HG02970 (cell line): Measurements from ENCODE around the gene CREB5.

Experiments
- ATAC-seq: cut with Tn5 transposase; IDR thresholded peaks from one replicate; pipeline ENCODE4 v1.9.1; 2021; ENCODE audit warnings: mild to moderate bottlenecking, moderate library complexity, moderate number of reproducible peaks; ENCODE audit not compliant: unreplicated experiment, low FRiP score

Gene CREB5

GRCh38 chr7:28406192-28406591 lies 6.1 kb upstream of the CREB5 start:
- no peak for ATAC-seq

DNA sequence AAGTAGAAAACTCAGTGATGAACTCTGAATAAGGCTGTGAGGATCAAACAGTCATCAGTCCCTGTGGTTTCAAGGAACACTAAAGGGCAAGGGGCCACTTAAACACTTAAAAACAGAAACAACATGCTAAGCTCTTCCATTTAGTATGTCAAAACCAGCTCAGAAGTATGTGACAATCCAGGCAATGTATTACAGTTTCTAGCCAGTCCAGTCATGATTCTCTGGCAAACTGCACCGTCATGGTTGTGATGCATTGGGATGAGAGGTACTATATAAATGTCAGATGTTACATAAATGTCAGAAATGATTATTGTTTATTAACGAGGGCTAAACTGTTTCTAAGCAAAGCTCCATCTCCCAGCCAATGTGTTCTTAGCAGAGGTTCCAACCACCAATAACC lies 4.7 kb upstream of the CREB5 start:
- no peak for ATAC-seq

DNA sequence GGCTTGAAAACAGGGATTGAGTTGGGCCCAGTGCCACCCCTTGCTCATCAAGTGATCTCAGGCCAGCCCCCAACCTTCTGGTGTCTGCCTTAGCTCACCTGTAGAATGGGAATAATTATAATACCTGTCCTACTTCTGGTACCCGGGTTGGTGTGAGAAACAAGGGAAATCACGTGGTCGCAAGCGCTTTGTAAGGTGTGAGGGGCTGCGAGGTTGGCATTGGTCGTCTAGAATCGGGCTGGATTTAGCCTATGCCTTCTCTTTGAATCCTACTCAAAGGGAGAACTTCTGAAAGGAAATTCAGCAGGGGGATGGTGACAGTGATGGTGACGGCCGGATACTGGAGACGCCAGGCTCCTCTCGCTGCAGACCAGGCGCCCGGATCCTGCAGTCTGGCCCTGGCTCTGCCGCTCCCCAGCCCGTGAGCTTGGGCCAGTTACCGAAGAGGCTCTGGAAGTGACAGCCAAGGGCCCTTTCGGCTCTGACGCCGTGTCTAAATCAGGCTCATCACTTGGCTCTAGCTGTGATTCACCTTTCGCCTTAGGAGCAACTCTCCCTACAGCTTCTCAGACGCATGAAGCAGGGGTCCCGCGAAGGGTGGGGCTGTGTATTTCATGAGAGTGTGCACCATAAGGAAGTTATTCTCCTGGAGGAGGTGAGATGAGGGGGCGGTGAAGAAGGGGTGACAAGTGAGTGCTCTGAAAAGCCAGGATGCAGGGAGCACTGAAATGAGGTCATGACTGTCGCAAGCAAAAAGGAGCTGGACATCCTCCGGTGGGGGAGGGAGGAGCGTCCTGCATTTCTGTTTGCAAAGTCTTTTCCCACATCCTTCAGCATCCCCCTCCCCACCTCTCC lies 4.0 kb upstream of the CREB5 start:
- ATAC-seq = no peak

- no peak for ATAC-seq
These were observed 3.2 kb upstream of the CREB5 start for GRCh38 chr7:28408960-28409715.

DNA sequence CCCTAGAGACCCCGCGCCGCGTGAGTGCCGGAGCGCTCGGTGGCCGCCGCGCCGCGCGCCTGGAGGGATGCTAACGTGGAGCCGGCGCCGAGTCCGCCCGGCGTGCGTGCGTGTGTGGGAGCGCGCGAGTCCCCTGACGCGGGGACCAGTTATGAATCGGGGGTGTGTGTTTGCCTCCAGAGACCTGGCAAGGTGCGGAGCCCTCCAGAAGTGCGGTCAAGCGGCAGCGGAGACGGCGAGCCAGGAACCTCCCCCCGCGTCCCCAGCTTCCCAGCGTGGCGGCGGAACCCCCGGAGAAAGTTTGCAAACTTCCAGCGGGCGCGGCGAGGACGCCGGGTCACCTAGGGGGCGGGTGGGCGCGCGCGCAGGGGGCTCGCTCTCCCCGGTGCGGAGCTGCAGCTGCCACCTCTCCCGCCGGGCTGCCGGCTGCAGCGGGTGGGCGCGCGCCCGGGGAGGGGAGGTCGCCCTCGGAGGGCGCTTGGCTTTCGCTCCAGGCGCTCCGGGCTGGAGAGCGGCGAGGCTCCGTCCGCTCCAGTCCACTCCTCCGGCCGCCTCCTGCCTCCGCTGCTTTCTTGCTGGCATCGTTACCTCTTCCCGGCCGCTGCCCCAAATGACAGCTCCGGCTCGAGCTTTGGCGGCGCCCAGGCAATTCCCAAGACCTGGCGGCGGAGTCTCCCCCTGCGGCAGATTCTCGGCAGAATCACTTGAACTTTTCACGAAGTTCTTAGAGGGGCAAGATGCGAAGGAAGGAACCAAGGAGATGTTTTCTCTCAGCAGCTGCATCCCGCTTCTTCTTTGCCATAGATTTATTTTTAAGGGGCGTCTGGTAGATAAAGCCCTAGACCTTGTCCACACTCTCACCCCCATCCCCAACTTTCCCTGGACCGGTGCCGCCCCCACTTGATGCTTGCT lies 2.3 kb upstream of the CREB5 start:
- ATAC-seq = no peak

DNA sequence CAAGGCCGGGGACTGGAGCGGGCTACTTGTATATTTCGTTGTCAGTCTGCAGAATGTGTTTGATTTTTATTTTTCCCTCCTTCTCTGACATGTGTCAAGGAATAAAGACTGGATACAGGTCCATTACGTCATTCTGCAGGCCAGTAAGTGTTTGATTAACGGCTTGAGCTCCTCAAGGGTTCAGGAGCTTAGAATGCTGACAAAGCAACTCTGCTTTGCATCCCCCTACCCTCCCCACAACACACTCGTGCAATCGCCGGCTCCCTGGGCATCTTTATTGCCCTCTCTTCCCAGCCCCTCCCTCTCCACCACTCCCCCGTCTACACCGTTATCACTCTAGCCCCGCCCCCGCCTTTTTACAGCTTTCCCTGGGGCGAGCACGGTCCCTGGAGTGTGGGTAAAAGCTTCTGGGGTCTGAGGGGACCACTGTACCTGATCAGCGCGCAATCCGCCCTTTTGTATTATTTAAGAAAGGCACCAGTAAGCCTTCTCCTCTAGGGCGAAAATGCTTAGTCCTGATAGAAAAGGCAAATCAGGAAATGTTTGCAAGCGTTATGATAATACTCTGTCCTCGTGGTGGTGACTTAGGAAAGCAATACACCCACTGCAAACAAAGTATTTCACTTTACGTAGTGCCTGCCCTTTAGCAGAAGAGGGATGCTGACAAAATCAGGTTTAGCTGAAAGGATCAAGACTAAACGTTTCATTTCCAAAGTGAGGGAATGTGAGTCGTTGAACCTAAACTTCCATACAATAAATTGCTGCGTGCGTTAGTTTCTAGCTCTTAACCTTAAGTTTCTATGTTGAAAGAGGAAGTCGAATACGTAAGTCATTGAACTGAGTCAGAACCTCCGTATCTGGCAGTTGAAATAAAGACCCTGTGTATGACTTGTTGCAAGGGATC lies 1.4 kb upstream of the CREB5 start:
- ATAC-seq = no peak

- ATAC-seq = no peak
These were observed 693 bp downstream of the CREB5 start for GRCh38 chr7:28413011-28413410.

DNA sequence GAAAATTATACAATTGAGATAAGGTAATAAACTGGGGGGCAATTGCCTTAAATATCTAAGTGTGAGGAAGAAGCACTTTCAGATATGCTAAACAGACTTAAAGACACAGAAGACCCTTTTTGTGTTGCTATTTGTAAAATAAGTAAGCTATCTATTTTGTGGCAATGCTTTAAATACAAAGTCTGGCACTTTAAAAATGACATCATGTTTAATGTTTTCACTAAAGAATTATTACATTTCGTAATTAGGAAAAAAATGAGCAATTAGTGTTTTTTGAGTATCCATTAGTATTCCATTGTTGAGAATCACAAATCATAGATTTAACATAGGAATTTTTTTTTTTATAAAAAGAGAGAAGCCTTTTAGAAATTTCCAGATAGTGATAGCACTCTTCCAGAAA lies 2.1 kb downstream of the CREB5 start:
- ATAC-seq = no peak

- no peak for ATAC-seq
These were observed 5.1 kb downstream of the CREB5 start for GRCh38 chr7:28417321-28417940.

DNA sequence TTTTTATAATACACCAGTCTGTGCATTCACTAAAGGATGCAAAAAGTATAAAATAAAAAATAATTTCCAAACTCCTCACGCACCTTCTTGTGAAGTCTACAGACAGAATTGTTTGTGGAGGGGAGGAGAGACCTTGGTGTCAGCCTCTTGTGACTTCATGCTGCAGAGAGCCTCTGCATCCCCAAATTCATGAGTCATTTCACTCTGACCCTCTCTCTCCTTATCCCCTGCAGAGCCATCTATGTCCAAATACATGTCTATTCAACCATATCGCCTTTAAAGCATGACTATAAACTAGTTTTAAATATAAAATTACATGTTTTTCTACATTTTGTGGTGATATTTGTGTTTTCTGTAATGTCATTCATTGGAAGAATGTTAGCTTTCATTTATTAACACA lies 6.0 kb downstream of the CREB5 start:
- no peak for ATAC-seq

- ATAC-seq = no peak
These were observed 6.6 kb downstream of the CREB5 start for GRCh38 chr7:28418966-28419365.

DNA sequence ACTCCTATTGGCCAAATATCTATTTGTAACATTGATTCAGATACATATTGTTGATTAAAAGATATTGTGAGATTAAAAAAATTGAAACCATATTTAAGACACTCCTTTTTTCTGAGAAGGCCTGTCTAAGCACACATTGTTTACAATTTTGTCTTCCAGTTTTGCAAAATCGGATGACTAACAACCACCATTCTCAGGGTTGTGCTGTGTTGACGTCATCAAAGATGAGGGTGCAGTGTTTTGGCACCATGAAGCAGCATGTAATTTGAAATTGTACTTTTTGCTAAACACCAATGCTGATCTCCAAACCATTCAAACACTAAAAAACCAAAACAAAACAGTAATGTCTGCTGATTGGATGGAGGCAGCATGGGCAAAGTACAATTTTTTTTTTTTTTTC lies 7.4 kb downstream of the CREB5 start:
- ATAC-seq = no peak

GRCh38 chr7:28423112-28423511 lies 10.8 kb downstream of the CREB5 start:
- ATAC-seq = no peak

DNA sequence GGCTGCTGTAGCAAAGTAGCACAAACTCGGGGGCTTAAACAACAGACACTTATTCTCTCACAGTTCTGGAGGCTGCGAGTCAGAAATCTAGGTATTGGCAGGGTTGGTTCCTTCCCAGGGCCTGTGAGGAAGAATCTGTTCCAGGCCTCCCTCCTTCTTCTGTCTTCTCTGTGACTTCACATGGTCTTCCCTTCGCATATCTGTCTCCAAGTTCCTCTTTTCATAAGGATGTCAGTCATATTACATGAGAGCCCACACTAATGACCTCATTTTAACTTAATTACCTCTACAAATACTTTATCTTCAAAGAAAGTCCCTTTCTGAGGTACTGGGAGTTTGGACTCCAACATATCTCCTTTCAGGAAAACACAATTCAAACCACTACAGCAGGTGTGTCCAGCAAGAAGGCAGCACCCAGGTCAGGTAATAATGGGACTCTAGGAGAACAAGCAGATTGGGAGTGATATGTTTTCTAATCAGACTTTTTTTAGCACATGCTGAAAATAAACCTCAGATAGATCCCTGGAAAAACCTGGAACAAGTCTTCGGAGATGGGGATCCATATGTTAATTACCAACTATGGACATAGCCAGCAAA lies 11.7 kb downstream of the CREB5 start:
- no peak for ATAC-seq

GRCh38 chr7:28425496-28425895 lies 13.2 kb downstream of the CREB5 start:
- ATAC-seq = no peak

DNA sequence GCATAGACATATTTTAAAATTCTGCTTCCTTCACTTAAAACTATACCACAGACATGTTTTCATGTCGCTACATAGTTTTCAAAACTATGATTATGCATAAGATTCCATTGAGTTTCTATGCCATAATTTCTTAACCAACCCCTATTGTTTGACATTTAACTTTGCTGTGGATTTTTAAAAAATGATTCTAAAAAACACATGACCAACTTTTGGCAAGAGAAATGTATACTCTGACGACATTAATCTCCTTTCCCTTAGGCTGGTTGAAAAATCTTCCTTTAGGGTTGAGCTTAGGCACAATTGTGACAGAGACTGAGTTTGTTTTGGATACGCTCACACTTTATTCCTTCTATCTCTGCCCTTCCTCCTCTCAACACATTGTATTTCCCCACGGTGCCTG lies 14.9 kb downstream of the CREB5 start:
- no peak for ATAC-seq

DNA sequence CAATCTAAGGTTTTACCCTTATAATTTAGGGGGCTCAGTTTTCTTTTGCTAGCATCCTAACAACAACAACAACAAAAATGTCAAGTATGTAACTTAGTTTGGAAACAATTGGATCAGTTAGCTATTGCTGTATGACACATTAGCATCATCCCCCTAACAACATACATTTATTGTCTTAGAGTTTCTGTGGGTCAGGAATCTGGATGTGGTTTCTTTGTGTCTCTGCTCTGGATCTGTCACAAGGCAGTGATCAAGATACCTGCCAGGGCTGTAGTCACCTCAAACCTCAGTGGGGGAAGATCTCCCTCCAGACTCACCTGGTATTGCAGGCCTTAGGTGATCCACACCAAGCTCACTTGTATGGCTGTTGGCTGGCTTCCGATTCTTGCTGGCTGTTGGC lies 18.3 kb downstream of the CREB5 start:
- no peak for ATAC-seq

DNA sequence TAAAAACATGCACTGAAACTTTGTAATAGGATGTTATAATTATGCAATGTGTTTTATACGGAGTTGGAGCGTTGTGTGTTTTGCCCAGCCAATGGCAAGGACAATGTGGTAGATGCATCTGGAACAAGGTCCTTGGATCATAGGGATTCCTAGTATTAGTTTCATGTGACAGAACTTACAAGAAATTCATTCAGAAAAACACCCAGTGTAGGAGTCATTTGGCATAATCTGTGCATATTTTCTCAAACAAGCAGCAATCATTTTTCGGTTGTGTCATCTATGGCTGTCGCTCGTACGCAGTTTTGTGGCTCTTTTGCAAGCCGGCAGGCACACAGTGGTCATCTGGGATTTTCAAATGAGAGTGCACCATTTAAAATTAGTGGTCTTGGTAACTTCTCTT lies 19.8 kb downstream of the CREB5 start:
- ATAC-seq = no peak

DNA sequence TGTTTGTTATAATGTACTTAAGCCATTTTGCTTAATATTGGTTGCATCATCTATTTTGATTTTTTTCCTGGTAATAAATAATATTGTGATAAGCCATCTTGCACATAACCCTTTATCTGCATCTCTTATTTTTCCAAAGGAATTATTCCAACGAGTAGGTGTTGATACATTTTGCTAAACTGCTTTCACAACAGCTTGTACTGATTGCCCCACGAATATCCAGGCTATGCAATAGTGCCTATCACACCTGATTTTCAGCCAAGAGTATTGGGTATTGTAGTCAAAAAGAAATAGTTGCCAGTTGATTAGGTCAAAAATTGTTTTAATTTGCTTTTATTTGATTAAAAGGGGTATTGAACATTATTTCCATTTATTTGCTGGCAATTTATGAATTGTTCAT lies 20.7 kb downstream of the CREB5 start:
- ATAC-seq = no peak
